Measurements from ENCODE around the gene CHST2.

DNA sequence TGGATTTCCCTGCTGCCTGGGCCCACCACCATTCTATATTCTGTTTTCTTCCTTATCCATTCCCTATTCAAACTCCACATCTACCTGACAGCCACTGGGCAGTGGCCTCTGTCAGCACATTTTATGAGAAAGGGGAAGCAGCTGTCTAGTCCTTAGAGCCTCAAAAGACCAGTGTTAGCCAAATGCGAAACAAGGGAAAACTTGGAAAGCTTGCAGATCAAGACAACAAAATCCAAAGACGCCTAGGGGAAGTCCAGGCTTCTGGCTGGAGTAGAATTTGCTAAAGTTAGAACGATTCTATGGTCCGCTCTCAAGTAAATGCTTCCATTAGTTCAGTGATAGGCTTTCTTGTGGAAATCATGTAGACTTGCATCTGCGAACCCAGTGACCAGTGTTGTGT, 39.4 kb upstream of the CHST2 start:
- TF ChIP-seq POLR2AphosphoS5 (IDR thresholded peaks at IDR 0.05; ENCODE audit: borderline replicate concordance, low read depth, low read length), result no peak
- no peak for TF ChIP-seq FOXP2 (optimal IDR thresholded peaks at IDR 0.05; ENCODE audit: control extremely low read depth, extremely low read length, insufficient read depth)

All from SK-N-MC (cell line).